ENCODE data around the gene SENP1. TPM values are rescaled to one million over a fixed set of nuclear protein-coding genes. Genes with fewer than 3 reads are reported as not detected.
"Not testable (repeated sequence)": the region's sequence is repeated elsewhere in the genome, so short reads cannot be mapped to it uniquely, and the experiment has no call there.

Gene SENP1
- total RNA-seq, 1 donor from 2014 or later: 44.0 TPM

GRCh38 chr12:48119834-48120195 is 13.9 kb upstream of the SENP1 start:
- peaks cover 7% of the 10 kb centered on the region for H3K27me3 Mint-ChIP-seq (ENCODE audit: low read depth)
- peaks cover 6% of the 10 kb centered on the region for H3K36me3 Mint-ChIP-seq (ENCODE audit: low read depth)
- H3K4me1 Mint-ChIP-seq: peaks cover 53% of the 10 kb centered on the region
- H3K27ac Mint-ChIP-seq (ENCODE audit: unreplicated experiment): no peak overlapping the region
- H3K4me3 Mint-ChIP-seq: peak overlapping the region; percentile 99
- H3K9me3 Mint-ChIP-seq: no peaks in the 10 kb centered on the region
- DNase-seq (ENCODE audit: low read depth, low spot score): no peak
- TF ChIP-seq, protein P1, sequence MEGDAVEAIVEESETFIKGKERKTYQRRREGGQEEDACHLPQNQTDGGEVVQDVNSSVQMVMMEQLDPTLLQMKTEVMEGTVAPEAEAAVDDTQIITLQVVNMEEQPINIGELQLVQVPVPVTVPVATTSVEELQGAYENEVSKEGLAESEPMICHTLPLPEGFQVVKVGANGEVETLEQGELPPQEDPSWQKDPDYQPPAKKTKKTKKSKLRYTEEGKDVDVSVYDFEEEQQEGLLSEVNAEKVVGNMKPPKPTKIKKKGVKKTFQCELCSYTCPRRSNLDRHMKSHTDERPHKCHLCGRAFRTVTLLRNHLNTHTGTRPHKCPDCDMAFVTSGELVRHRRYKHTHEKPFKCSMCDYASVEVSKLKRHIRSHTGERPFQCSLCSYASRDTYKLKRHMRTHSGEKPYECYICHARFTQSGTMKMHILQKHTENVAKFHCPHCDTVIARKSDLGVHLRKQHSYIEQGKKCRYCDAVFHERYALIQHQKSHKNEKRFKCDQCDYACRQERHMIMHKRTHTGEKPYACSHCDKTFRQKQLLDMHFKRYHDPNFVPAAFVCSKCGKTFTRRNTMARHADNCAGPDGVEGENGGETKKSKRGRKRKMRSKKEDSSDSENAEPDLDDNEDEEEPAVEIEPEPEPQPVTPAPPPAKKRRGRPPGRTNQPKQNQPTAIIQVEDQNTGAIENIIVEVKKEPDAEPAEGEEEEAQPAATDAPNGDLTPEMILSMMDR (conservative IDR thresholded peaks at IDR 0.05): no peak

GRCh38 chr12:48119078-48119833 is 13.4 kb upstream of the SENP1 start, which contains the start of gene PFKM:
Gene PFKM, plus strand, starts transcription at chr12:48119364. Its CDS starts 3,411 bp downstream, at chr12:48122775.
- no peaks in the 10 kb centered on the region for H3K9me3 Mint-ChIP-seq
- peak within 1 kb of the TSS; percentile 89 for H3K27ac Mint-ChIP-seq (ENCODE audit: unreplicated experiment)
- TF ChIP-seq, protein P1 (conservative IDR thresholded peaks at IDR 0.05): no peak
- peaks cover 5% of the 10 kb centered on the region for H3K36me3 Mint-ChIP-seq (ENCODE audit: low read depth)
- H3K4me1 Mint-ChIP-seq: peaks cover 51% of the 10 kb centered on the region
- DNase-seq (ENCODE audit: low read depth, low spot score): peak; percentile 74
- H3K4me3 Mint-ChIP-seq: peak within 1 kb of the TSS; percentile 99
- H3K27me3 Mint-ChIP-seq (ENCODE audit: low read depth): peaks cover 11% of the 10 kb centered on the region

GRCh38 chr12:48118284-48118871 is 12.5 kb upstream of the SENP1 start:
- Mint-ChIP-seq H3K4me1 (peaks cover 47% of the 10 kb centered on the region), H3K9me3 (no peaks in the 10 kb centered on the region), H3K27ac (ENCODE audit: unreplicated experiment) (no peak overlapping the region), H3K36me3 (ENCODE audit: low read depth) (peaks cover 4% of the 10 kb centered on the region), H3K27me3 (ENCODE audit: low read depth) (peaks cover 17% of the 10 kb centered on the region), H3K4me3 (peak overlapping the region; percentile 99)
- DNase-seq (ENCODE audit: low read depth, low spot score): no peak
- TF ChIP-seq, protein P1 (conservative IDR thresholded peaks at IDR 0.05): no peak

DNA sequence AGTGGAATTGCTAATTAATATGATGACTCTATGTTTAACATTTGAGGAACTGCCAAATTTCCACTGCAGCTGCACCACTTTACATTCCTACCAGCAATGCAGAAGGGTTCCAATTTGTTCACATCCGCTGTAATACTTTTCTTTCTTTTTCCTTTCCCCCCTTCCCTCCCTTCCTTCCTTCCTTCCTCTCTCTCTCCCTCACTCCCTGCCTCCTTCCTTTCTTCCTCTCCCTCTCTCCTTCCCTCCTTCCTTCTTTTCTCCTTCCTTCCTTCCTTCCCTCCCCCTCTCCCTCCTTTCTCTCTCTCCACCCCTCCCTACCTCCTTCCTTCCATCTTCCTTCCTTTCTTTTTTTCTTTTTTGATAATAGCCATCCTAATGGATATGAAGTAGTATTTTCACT is 10.1 kb upstream of the SENP1 start:
- Mint-ChIP-seq H3K4me1 (peaks cover 26% of the 10 kb centered on the region), H3K36me3 (ENCODE audit: low read depth) (no peaks in the 10 kb centered on the region), H3K4me3 (no peak overlapping the region), H3K27ac (ENCODE audit: unreplicated experiment) (no peak overlapping the region), H3K9me3 (no peaks in the 10 kb centered on the region), H3K27me3 (ENCODE audit: low read depth) (peaks cover 17% of the 10 kb centered on the region)
- DNase-seq (ENCODE audit: low read depth, low spot score): no peak
- TF ChIP-seq, protein P1 (conservative IDR thresholded peaks at IDR 0.05): no peak

DNA sequence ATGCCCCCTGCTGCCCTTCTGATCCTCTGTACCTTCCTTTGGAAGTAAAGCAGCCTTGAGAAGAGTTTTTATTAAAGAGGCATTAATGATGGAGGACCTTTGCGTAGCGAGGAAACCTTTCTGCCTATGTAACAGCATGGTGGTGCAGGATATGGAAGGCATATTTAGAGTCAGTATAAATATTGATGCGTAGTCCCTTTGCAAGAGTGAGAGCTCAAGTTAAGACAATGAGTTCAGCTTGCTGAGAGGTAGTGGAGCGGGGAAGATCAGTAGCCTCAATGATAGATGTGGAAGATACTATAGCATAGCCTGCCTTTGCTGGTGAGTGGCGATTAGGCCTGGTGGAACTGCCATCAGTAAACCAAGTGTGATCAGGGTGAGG is 5.4 kb upstream of the SENP1 start:
- H3K4me3 Mint-ChIP-seq; H3K4me1 Mint-ChIP-seq; H3K27ac Mint-ChIP-seq (ENCODE audit: unreplicated experiment); DNase-seq (ENCODE audit: low read depth, low spot score); H3K36me3 Mint-ChIP-seq (ENCODE audit: low read depth); H3K9me3 Mint-ChIP-seq: not testable (repeated sequence)
- peaks cover 24% of the 10 kb centered on the region for H3K27me3 Mint-ChIP-seq (ENCODE audit: low read depth)

GRCh38 chr12:48110691-48111311 is 4.9 kb upstream of the SENP1 start:
- TF ChIP-seq, protein P1 (conservative IDR thresholded peaks at IDR 0.05): no peak
- no peak for DNase-seq (ENCODE audit: low read depth, low spot score)
- peaks cover 24% of the 10 kb centered on the region for H3K27me3 Mint-ChIP-seq (ENCODE audit: low read depth)
- H3K36me3 Mint-ChIP-seq (ENCODE audit: low read depth): no peaks in the 10 kb centered on the region
- H3K27ac Mint-ChIP-seq (ENCODE audit: unreplicated experiment): no peak overlapping the region
- no peak overlapping the region for H3K4me3 Mint-ChIP-seq
- peaks cover 7% of the 10 kb centered on the region for H3K4me1 Mint-ChIP-seq
- no peaks in the 10 kb centered on the region for H3K9me3 Mint-ChIP-seq

Data from neural crest cell (in vitro differentiated cells).